ENCODE measurements around the gene DYRK3. TPM values are rescaled to one million over a fixed set of nuclear protein-coding genes. Genes with fewer than 3 reads are reported as not detected.

The DYRK3 gene
- total and polyA plus RNA-seq, 9 of the 15 experiments (the other 6 are each of a cell fraction or from before 2014, with no cell fraction given) = 4.5 to 33.7 (median 25.7) TPM

- peak within 1 kb of the TSS; percentile 90 for H2AFZ ChIP-seq (ENCODE audit: low read depth, low read length)
- intact Hi-C loops (cut with micrococcal nuclease) = loop anchor here (1.0 kb wide), 1 partner anchor 11 kb away; no protein-coding TSS in a partner anchor
- peaks cover 45% of the 10 kb centered on the region for H3K79me2 ChIP-seq (ENCODE audit: control insufficient read depth, insufficient read depth, low read length)
- POLR2A ChIA-PET = interaction anchor here (0.7 to 1.5 kb wide), 4 partner anchors 9 to 72 kb away, joined by 3 to 5 read pairs (median 4); partner anchors contain the start of gene EIF2D
- peaks cover 27% of the 10 kb centered on the region for H4K20me1 ChIP-seq (replicated peaks; ENCODE audit: control insufficient read depth, insufficient read depth, low read length)
- peak within 1 kb of the TSS; percentile 74 to 91 for H3K9ac ChIP-seq (ENCODE audit: insufficient read depth in 1 of 2, low read depth in 2 of 2, low read length in 2 of 2)
- CTCF ChIA-PET (ENCODE audit: low intra/inter-chr PET ratio) = no interaction called here
- FAIRE-seq = no peak
- no peaks in the 10 kb centered on the region; a peak in 1 of 5 replicates for H3K27me3 ChIP-seq (ENCODE audit: control insufficient read depth in 2 of 2, insufficient read depth in 2 of 2, low read length in 2 of 2)
- no peaks in the 10 kb centered on the region for H3K9me3 ChIP-seq (replicated peaks; ENCODE audit: control insufficient read depth, insufficient read depth, low read depth, low read length)
- H3K27ac ChIP-seq (ENCODE audit: extremely low read depth, low read depth, low read length) = peak within 1 kb of the TSS; percentile 80
- H3K9me1 ChIP-seq (ENCODE audit: control insufficient read depth, insufficient read depth, low read length) = peaks cover 8% of the 10 kb centered on the region
- WGBS (ENCODE audit: insufficient coverage, low coverage, missing lambda C conversion rate) = 2% methylated on average over 11 of the region's 82 CpGs
- H3K4me1 ChIP-seq (replicated peaks in 1 of 2; ENCODE audit: control insufficient read depth in 2 of 2, insufficient read depth in 2 of 2, low read length in 2 of 2) = peaks cover 33 to 61% of the 10 kb centered on the region in 2 experiments
- peak within 1 kb of the TSS; percentile 69 for H3K4me3 ChIP-seq
- H3K36me3 ChIP-seq (ENCODE audit: control insufficient read depth, insufficient read depth, low read length) = peaks cover 9% of the 10 kb centered on the region; the same call in 1 of the 3 replicates
- ATAC-seq = peak; percentile 72
- peak within 1 kb of the TSS; percentile 93 for H3K4me2 ChIP-seq (ENCODE audit: insufficient read depth, low read length)
- in situ Hi-C loops (cut with MboI) = no loop called here
- DNase-seq (ENCODE audit: extremely low read depth in 1 of 4, low spot score in 3 of 4) = peak; percentile 87 to 99 (median 99)
- no TSS peak for BruUV-seq (replicated peaks)
- TF ChIP-seq PHF8 (IDR thresholded peaks at IDR 0.05; ENCODE audit: borderline replicate concordance, low read length) (peak; percentile 37; the same call in 1 of the 2 replicates), MLLT1 (IDR thresholded peaks at IDR 0.05) (0 out of 4 replicates have a peak, but pooled peaks of 1 of the 2 experiments have one; percentile 35), SMARCA4 (IDR thresholded peaks at IDR 0.05) (no peak), EGR1 (conservative IDR thresholded peaks at IDR 0.05) (no peak), ZNF639 (CRISPR knock-in tag; conservative IDR thresholded peaks at IDR 0.05 in 1 of 2, IDR thresholded peaks at IDR 0.05 in 1 of 2) (peak in 1 of 2 experiments; percentile 66; a peak in 1 of 4 replicates), SIN3A (IDR thresholded peaks at IDR 0.05; ENCODE audit: borderline replicate concordance in 2 of 2, control insufficient read depth in 1 of 2, low read depth in 2 of 2, low read length in 2 of 2) (peak; percentile 13 to 50; a peak in 1 of 4 replicates), ZBTB12 (CRISPR knock-in tag; IDR thresholded peaks at IDR 0.05) (no peak), NR4A1 (CRISPR knock-in tag; IDR thresholded peaks at IDR 0.05) (no peak), NR4A1 (tag; IDR thresholded peaks at IDR 0.05) (no peak), MCM7 (IDR thresholded peaks at IDR 0.05) (no peak), RFX7 (CRISPR knock-in tag; IDR thresholded peaks at IDR 0.05) (no peak), E2F6 (IDR thresholded peaks at IDR 0.05; ENCODE audit: borderline replicate concordance in 1 of 2, extremely low read depth in 1 of 2, insufficient read depth in 1 of 2, insufficient read length in 1 of 2, low read depth in 1 of 2, low read length in 1 of 2, poor library complexity in 1 of 2, severe bottlenecking in 1 of 2) (peak in 1 of 2 experiments; percentile 10), TGIF2 (CRISPR knock-in tag; IDR thresholded peaks at IDR 0.05) (no peak)
Observed at GRCh38 chr1:206684478-206685333, 49.4 kb downstream of the DYRK3 start, which contains the start of gene MAPKAPK2. TSS of gene MAPKAPK2 (plus strand) at chr1:206684905. CDS start at chr1:206685230, 325 bp downstream.
